Neuron (in vitro differentiated cells): ENCODE results near the gene BLOC1S3.

Experiments used
- H2AFZ ChIP-seq: one replicate; pipeline ENCODE4 v1.6.1; 2013; ENCODE audit warnings: low read depth, mild to moderate bottlenecking, inconsistent platforms, low read length, moderate library complexity
- H3K27me3 ChIP-seq: one replicate; pipeline ENCODE4 v1.6.1; 2013; ENCODE audit warnings: low read length; ENCODE audit not compliant: insufficient read depth
- H3K36me3 ChIP-seq: one replicate; pipeline ENCODE4 v1.6.1; 2013; ENCODE audit warnings: low read length; ENCODE audit not compliant: insufficient read depth
- H3K4me1 ChIP-seq: one replicate; pipeline ENCODE4 v1.6.1; 2013; ENCODE audit warnings: low read length; ENCODE audit not compliant: insufficient read depth
- H3K4me3 ChIP-seq: 2 replicates; pipeline ENCODE4 v1.5.1; 2013; ENCODE audit warnings: mild to moderate bottlenecking, low read length, moderate library complexity
- H3K9me3 ChIP-seq: one replicate; pipeline ENCODE4 v1.6.1; 2013; ENCODE audit warnings: low read length

Gene BLOC1S3

GRCh38 chr19:45189971-45190370 lies 11.4 kb downstream of the BLOC1S3 start:
- H3K9me3 ChIP-seq, result no peaks in the 10 kb centered on the region

DNA sequence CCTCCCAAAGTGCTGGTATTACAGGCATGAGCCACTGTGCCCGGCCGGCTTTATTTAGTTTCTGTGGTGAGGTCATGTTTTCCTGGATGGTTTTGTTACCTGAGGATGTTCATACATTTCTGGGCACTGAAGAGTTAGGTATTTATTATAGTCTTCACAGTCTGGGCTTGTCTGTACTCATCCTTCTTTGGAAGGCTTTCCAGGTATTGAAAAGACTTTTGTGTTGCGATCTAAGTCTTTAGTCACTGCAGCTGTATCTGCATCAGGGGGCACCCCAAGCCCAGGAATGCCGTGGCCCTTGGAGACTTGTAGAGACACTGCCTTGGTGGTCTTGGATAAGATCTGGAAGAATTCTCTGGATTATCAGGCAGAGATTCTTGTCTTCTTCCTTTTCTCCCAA lies 12.8 kb downstream of the BLOC1S3 start:
- Histone ChIP-seq H3K27me3 (no peaks in the 10 kb centered on the region), H2AFZ (no peak overlapping the region), H3K4me3 (no peak overlapping the region), H3K4me1 (no peaks in the 10 kb centered on the region), H3K36me3 (no peaks in the 10 kb centered on the region), H3K9me3 (no peaks in the 10 kb centered on the region)

More at GRCh38 chr19:45189971-45190370, 11.4 kb downstream of the BLOC1S3 start:
- no peak overlapping the region for H2AFZ ChIP-seq
- H3K4me3 ChIP-seq, result no peak overlapping the region
- no peaks in the 10 kb centered on the region for H3K4me1 ChIP-seq
- H3K36me3 ChIP-seq, result no peaks in the 10 kb centered on the region
- no peaks in the 10 kb centered on the region for H3K27me3 ChIP-seq

DNA sequence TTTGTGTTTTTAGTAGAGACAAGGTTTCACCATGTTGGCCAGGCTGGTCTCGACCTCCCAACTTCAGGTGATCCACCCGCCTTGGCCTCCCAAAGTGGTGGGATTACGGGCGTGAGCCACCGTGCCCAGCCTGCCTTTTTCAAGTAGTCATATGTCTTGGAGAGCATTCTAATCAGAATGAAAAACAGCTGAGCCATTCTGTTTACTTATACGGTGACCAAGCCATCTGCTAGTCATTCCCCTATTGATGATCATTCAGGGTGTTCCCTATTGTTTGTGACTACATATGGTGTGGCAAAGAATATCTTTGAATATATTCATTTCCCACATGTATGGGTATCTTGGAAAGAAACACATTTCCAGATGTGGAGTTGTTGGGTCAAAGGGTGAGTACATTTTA lies 17.2 kb downstream of the BLOC1S3 start:
- Histone ChIP-seq H3K36me3 (no peaks in the 10 kb centered on the region), H3K27me3 (peaks cover 2% of the 10 kb centered on the region), H2AFZ (no peak overlapping the region), H3K4me1 (no peaks in the 10 kb centered on the region), H3K4me3 (no peak overlapping the region), H3K9me3 (no peaks in the 10 kb centered on the region)

GRCh38 chr19:45200568-45200967 lies 22.0 kb downstream of the BLOC1S3 start:
- no peak overlapping the region for H2AFZ ChIP-seq
- H3K36me3 ChIP-seq, result no peaks in the 10 kb centered on the region
- H3K27me3 ChIP-seq, result peaks cover 2% of the 10 kb centered on the region
- no peaks in the 10 kb centered on the region for H3K9me3 ChIP-seq
- H3K4me3 ChIP-seq, result no peak overlapping the region
- H3K4me1 ChIP-seq, result no peaks in the 10 kb centered on the region

DNA sequence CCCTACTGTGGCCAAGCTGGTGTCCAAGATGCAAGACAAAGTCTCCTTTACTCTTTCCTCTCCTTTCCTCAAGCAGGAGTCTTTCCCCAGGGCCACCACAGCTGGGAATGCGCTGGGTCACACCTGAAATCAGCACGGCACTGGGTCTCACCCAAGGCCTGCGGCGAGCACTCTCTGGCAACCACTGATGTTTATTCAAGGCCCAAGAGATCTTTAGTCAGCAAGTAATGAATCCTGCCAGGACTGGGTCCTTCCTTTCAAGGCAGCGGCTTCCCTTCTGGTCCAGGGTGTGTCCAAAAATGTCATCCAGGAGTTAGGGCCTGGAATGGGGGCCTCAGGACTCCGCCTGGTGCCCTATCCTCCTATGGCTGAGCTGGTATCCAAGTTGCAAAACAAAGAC lies 24.1 kb downstream of the BLOC1S3 start:
- Histone ChIP-seq H3K36me3 (no peaks in the 10 kb centered on the region), H3K4me1 (no peaks in the 10 kb centered on the region), H2AFZ (no peak overlapping the region), H3K27me3 (peaks cover 2% of the 10 kb centered on the region), H3K4me3 (no peak overlapping the region), H3K9me3 (no peaks in the 10 kb centered on the region)

GRCh38 chr19:45205810-45206209 lies 27.2 kb downstream of the BLOC1S3 start:
- no peaks in the 10 kb centered on the region for H3K27me3 ChIP-seq
- no peaks in the 10 kb centered on the region for H3K4me1 ChIP-seq
- H3K4me3 ChIP-seq, result no peak overlapping the region
- H3K36me3 ChIP-seq, result no peaks in the 10 kb centered on the region
- H3K9me3 ChIP-seq, result no peaks in the 10 kb centered on the region
- H2AFZ ChIP-seq, result no peak overlapping the region

- Histone ChIP-seq H3K36me3 (no peaks in the 10 kb centered on the region), H3K27me3 (no peaks in the 10 kb centered on the region), H3K4me3 (no peak overlapping the region), H2AFZ (no peak overlapping the region), H3K4me1 (no peaks in the 10 kb centered on the region), H3K9me3 (no peaks in the 10 kb centered on the region)
Observed at GRCh38 chr19:45206328-45206727, 27.7 kb downstream of the BLOC1S3 start.

GRCh38 chr19:45211751-45212381 lies 33.3 kb downstream of the BLOC1S3 start:
- Histone ChIP-seq H2AFZ (no peak overlapping the region), H3K27me3 (peaks cover 8% of the 10 kb centered on the region), H3K4me1 (no peaks in the 10 kb centered on the region)

GRCh38 chr19:45213031-45213430 lies 34.4 kb downstream of the BLOC1S3 start:
- H2AFZ ChIP-seq, result no peak overlapping the region
- H3K27me3 ChIP-seq, result peaks cover 16% of the 10 kb centered on the region
- H3K36me3 ChIP-seq, result no peaks in the 10 kb centered on the region
- H3K4me1 ChIP-seq, result no peaks in the 10 kb centered on the region
- H3K9me3 ChIP-seq, result no peaks in the 10 kb centered on the region
- no peak overlapping the region for H3K4me3 ChIP-seq

More at GRCh38 chr19:45211751-45212381, 33.3 kb downstream of the BLOC1S3 start:
- no peaks in the 10 kb centered on the region for H3K9me3 ChIP-seq
- H3K36me3 ChIP-seq, result no peaks in the 10 kb centered on the region
- no peak overlapping the region for H3K4me3 ChIP-seq

GRCh38 chr19:45215391-45216191 lies 37.0 kb downstream of the BLOC1S3 start:
- no peak overlapping the region for H3K4me3 ChIP-seq
- no peak overlapping the region for H2AFZ ChIP-seq
- H3K27me3 ChIP-seq, result peaks cover 18% of the 10 kb centered on the region
- H3K4me1 ChIP-seq, result no peaks in the 10 kb centered on the region
- H3K36me3 ChIP-seq, result no peaks in the 10 kb centered on the region
- no peaks in the 10 kb centered on the region for H3K9me3 ChIP-seq

GRCh38 chr19:45216667-45217066 lies 38.1 kb downstream of the BLOC1S3 start:
- Histone ChIP-seq H3K4me3 (no peak overlapping the region), H3K27me3 (peaks cover 18% of the 10 kb centered on the region), H3K4me1 (no peaks in the 10 kb centered on the region), H2AFZ (no peak overlapping the region), H3K36me3 (no peaks in the 10 kb centered on the region), H3K9me3 (no peaks in the 10 kb centered on the region)

DNA sequence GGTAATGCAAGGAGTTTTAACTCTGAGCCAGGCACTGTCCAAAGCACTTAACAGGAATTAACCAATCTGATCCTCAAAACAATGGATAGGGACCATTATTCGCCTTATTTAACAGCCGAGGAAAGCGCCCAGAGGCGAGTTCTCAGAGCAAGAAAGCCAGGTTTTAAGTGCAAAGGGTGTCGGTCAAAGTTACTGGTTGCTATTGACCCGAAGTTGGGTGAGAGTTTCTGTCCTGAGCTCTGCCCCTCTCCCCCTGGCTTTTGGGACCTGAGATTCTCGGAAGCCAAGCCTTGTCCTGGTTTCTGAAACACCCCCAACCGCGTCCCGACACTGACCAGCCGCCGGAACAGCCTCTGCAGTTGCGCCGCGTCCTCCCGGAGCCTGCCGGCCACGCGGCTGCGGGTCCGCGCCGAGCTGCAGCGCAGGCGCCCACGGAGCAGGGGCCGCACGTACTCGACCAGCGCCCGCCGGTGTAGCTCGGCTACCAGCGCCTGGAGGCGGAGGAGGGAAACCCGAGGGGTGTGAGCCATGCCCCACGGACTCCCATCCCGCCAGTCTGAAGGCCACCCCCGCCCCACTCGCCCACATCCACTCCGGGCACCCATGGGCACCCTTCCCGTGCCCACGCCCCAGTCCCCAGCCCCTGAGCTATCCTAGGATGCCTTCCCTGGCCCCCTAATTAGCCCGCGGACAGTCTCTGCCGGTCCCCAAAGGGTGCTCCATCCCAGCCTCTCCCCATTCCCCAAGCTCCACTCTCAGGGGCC lies 38.8 kb downstream of the BLOC1S3 start:
- H3K9me3 ChIP-seq, result no peaks in the 10 kb centered on the region
- no peaks in the 10 kb centered on the region for H3K36me3 ChIP-seq
- no peak overlapping the region for H2AFZ ChIP-seq
- no peak overlapping the region for H3K4me3 ChIP-seq
- H3K4me1 ChIP-seq, result no peaks in the 10 kb centered on the region
- H3K27me3 ChIP-seq, result peaks cover 18% of the 10 kb centered on the region

DNA sequence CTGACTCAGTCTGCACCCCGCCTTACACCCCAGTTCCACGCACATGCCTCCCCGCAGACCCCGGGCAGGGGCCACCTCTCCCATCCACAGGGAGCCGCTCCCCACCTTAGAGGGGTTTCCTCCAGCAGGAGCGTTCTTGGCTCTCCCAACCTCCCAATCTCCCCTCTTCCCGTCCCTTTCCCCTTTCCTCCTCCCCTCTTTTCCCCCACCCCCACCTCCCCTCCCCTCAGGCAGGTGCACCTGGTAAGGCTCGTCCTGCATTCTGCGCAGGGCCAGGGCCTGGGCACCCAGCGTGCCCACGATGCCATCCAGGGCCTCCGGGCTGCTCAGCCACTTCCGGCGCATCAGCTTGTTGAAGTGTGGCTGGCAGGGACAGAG lies 39.4 kb downstream of the BLOC1S3 start:
- Histone ChIP-seq H3K4me3 (no peak overlapping the region), H3K27me3 (peaks cover 18% of the 10 kb centered on the region), H3K9me3 (no peaks in the 10 kb centered on the region), H3K36me3 (no peaks in the 10 kb centered on the region), H3K4me1 (no peaks in the 10 kb centered on the region), H2AFZ (no peak overlapping the region)
